ENCODE data around the gene UBE2J1.

The UBE2J1 gene

DNA sequence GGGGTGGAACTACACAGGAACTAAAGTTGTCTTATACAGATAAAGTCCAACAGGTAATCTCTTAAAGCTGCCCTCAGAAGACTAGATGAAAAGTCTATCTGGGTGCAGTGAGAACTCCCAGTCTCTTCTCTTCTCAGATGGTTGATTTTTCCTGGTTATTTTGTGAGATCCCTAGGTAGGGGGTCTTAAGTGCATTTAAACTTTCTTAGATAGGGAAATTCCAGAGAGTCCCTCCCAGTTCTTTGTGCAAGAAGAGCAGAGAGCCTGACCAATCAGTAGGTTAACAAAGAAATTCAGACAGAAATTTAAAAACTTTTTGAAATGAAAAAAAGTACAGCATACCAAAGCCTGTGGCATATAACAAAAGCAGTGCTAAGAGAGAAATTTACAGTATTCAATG, 35.5 kb downstream of the UBE2J1 start (continued):
- no peak for TF ChIP-seq ZNF565 (CRISPR knock-in tag; conservative IDR thresholded peaks at IDR 0.05; ENCODE audit: low read depth)
- TF ChIP-seq, protein P1, sequence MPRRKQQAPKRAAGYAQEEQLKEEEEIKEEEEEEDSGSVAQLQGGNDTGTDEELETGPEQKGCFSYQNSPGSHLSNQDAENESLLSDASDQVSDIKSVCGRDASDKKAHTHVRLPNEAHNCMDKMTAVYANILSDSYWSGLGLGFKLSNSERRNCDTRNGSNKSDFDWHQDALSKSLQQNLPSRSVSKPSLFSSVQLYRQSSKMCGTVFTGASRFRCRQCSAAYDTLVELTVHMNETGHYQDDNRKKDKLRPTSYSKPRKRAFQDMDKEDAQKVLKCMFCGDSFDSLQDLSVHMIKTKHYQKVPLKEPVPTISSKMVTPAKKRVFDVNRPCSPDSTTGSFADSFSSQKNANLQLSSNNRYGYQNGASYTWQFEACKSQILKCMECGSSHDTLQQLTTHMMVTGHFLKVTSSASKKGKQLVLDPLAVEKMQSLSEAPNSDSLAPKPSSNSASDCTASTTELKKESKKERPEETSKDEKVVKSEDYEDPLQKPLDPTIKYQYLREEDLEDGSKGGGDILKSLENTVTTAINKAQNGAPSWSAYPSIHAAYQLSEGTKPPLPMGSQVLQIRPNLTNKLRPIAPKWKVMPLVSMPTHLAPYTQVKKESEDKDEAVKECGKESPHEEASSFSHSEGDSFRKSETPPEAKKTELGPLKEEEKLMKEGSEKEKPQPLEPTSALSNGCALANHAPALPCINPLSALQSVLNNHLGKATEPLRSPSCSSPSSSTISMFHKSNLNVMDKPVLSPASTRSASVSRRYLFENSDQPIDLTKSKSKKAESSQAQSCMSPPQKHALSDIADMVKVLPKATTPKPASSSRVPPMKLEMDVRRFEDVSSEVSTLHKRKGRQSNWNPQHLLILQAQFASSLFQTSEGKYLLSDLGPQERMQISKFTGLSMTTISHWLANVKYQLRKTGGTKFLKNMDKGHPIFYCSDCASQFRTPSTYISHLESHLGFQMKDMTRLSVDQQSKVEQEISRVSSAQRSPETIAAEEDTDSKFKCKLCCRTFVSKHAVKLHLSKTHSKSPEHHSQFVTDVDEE (CRISPR knock-in tag; IDR thresholded peaks at IDR 0.05): no peak
- no peak for TF ChIP-seq GLIS3 (CRISPR knock-in tag; IDR thresholded peaks at IDR 0.05)

DNA sequence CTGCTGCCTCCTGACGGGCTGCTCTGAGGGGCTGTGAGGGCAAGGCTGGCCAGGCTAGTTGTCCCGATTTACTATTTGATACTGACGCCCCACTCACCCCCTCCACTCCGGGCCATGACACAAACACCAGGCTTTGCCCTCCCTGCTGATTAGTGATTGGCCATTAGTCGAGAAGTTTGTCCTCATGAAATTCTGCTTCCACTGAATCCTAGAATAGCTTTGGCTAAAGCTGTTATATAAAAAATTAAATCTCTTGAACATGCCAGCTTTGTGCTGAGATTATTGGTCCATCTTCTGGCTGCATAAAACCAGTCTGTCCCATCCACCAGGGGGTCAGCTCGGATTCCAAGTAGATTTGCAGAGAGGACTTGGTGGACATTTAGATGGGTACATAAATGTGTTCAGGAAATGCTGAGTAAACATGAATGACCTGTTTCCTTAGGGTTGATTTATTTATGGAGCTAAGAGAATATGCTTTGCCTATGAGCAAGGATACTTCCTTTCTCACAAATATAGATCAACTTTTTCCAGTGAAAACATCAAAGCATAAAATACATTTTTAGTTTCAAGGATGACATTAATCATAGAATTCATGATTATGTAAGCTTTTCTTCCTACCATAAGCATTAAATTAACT, 37.2 kb downstream of the UBE2J1 start, which contains the start of gene GABRR2:
Gene GABRR2 (minus strand): TSS at position 51 of the 637 bp plus-strand sequence. CDS start 134 bp downstream, outside the sequence.
- TF ChIP-seq ZFP3 (CRISPR knock-in tag; IDR thresholded peaks at IDR 0.05) (no peak), ZC3H10 (CRISPR knock-in tag; IDR thresholded peaks at IDR 0.05) (no peak)
- no peak for ATAC-seq

- no peak for ATAC-seq
- TF ChIP-seq ZNF8 (CRISPR knock-in tag; IDR thresholded peaks at IDR 0.05) (no peak), PPARA (CRISPR knock-in tag; IDR thresholded peaks at IDR 0.05; ENCODE audit: borderline replicate concordance) (no peak), OSR1 (CRISPR knock-in tag; IDR thresholded peaks at IDR 0.05) (no peak), ISL1 (CRISPR knock-in tag; IDR thresholded peaks at IDR 0.05) (no peak), ZFP30 (CRISPR knock-in tag; IDR thresholded peaks at IDR 0.05) (no peak), GLIS3 (CRISPR knock-in tag; IDR thresholded peaks at IDR 0.05) (no peak), ARNTL (CRISPR knock-in tag; IDR thresholded peaks at IDR 0.05; ENCODE audit: borderline replicate concordance, low read depth) (no peak), TOX (CRISPR knock-in tag; IDR thresholded peaks at IDR 0.05; ENCODE audit: borderline replicate concordance) (no peak), TCF4 (CRISPR knock-in tag; IDR thresholded peaks at IDR 0.05; ENCODE audit: borderline replicate concordance) (no peak), ESRRG (CRISPR knock-in tag; IDR thresholded peaks at IDR 0.05) (no peak)
- TF ChIP-seq, protein P2, sequence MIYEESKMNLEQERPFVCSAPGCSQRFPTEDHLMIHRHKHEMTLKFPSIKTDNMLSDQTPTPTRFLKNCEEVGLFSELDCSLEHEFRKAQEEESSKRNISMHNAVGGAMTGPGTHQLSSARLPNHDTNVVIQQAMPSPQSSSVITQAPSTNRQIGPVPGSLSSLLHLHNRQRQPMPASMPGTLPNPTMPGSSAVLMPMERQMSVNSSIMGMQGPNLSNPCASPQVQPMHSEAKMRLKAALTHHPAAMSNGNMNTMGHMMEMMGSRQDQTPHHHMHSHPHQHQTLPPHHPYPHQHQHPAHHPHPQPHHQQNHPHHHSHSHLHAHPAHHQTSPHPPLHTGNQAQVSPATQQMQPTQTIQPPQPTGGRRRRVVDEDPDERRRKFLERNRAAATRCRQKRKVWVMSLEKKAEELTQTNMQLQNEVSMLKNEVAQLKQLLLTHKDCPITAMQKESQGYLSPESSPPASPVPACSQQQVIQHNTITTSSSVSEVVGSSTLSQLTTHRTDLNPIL (CRISPR knock-in tag; IDR thresholded peaks at IDR 0.05; ENCODE audit: low read depth): no peak
- TF ChIP-seq, protein P3, sequence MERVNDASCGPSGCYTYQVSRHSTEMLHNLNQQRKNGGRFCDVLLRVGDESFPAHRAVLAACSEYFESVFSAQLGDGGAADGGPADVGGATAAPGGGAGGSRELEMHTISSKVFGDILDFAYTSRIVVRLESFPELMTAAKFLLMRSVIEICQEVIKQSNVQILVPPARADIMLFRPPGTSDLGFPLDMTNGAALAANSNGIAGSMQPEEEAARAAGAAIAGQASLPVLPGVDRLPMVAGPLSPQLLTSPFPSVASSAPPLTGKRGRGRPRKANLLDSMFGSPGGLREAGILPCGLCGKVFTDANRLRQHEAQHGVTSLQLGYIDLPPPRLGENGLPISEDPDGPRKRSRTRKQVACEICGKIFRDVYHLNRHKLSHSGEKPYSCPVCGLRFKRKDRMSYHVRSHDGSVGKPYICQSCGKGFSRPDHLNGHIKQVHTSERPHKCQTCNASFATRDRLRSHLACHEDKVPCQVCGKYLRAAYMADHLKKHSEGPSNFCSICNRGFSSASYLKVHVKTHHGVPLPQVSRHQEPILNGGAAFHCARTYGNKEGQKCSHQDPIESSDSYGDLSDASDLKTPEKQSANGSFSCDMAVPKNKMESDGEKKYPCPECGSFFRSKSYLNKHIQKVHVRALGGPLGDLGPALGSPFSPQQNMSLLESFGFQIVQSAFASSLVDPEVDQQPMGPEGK (CRISPR knock-in tag; IDR thresholded peaks at IDR 0.05; ENCODE audit: borderline replicate concordance): no peak
- TF ChIP-seq, protein P4, sequence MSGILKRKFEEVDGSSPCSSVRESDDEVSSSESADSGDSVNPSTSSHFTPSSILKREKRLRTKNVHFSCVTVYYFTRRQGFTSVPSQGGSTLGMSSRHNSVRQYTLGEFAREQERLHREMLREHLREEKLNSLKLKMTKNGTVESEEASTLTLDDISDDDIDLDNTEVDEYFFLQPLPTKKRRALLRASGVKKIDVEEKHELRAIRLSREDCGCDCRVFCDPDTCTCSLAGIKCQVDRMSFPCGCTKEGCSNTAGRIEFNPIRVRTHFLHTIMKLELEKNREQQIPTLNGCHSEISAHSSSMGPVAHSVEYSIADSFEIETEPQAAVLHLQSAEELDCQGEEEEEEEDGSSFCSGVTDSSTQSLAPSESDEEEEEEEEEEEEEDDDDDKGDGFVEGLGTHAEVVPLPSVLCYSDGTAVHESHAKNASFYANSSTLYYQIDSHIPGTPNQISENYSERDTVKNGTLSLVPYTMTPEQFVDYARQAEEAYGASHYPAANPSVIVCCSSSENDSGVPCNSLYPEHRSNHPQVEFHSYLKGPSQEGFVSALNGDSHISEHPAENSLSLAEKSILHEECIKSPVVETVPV (CRISPR knock-in tag; IDR thresholded peaks at IDR 0.05): no peak
- TF ChIP-seq, protein P1 (CRISPR knock-in tag; IDR thresholded peaks at IDR 0.05): no peak
These were observed 37.8 kb downstream of the UBE2J1 start for GRCh38 chr6:89314692-89315091.

DNA sequence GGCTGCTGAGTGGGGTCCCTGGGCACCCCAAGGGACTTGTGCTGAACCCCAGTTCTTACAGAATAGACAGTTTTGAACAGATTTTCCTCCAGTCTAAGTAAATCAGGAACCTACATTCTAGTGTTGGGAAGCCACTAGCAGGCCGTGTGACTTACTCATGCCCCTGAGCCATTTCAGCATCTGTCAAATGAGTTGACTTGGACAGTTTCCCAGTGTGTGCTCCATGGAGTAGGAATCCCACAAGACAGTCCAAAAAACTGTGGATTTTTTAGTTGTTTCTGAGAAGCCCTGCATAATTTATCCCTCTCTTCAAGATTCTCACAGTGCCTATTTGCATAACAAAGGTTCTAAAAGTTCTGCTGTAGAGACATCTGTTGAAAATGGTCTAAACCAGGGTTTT, 39.5 kb downstream of the UBE2J1 start:
- peak; percentile 88 for ATAC-seq
- TF ChIP-seq, protein P1 (CRISPR knock-in tag; IDR thresholded peaks at IDR 0.05): no peak
- TF ChIP-seq PPARA (CRISPR knock-in tag; IDR thresholded peaks at IDR 0.05; ENCODE audit: borderline replicate concordance): no peak
- TF ChIP-seq RARB (CRISPR knock-in tag; IDR thresholded peaks at IDR 0.05): no peak
- no peak for TF ChIP-seq GLIS3 (CRISPR knock-in tag; IDR thresholded peaks at IDR 0.05)

All from SK-N-SH treated with all-trans-retinoic acid at 6 μM for 48 hours (cell line).